ENCODE measurements around the gene PARP1.

DNA sequence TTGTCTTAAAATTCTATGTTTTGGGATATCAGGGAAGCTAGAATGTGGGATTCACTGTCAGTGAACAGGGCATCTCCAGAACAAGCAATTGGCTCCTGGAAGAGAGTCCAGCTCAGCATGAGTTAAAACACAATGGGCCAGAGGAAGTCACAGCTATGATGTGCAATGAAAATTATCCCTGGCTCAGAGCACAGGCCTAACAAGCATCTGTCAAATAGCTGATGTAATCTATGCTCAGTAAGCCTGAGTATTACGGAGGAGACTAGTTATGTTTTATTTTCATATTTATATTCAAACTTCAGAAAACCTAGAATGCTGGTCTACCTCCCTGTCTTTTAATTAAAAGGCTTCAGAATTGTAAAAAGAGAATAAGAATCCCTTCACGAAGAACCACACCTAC, 41.6 kb downstream of the PARP1 start:
- TF ChIP-seq YY1 (IDR thresholded peaks at IDR 0.05; ENCODE audit: insufficient read depth, insufficient read length) (no peak), SUZ12 (IDR thresholded peaks at IDR 0.05; ENCODE audit: extremely low read depth, insufficient read depth, insufficient read length) (no peak), ZNF274 (IDR thresholded peaks at IDR 0.05; ENCODE audit: low read depth, low read length) (no peak)

Measured in NT2/D1 (cell line).